Pulmonary artery endothelial cell (primary cell): ENCODE results near the gene GUCA2B. TPM values are rescaled to one million over a fixed set of nuclear protein-coding genes. Genes with fewer than 3 reads are reported as not detected.

Experiments used
- DNase-seq: peaks from one replicate; pipeline ENCODE4 v3.0.0-alpha.2; 2011; ENCODE audit warnings: low read depth, low spot score
- total RNA-seq: library from RNA; depleted of rRNA; stranded (reverse); fragments of >200 nt; gene quantifications from 2 replicates; pipeline ENCODE4 v1.2.3, GENCODE V29; 2014

GUCA2B gene
- not detected in 2 replicates for total RNA-seq

DNA sequence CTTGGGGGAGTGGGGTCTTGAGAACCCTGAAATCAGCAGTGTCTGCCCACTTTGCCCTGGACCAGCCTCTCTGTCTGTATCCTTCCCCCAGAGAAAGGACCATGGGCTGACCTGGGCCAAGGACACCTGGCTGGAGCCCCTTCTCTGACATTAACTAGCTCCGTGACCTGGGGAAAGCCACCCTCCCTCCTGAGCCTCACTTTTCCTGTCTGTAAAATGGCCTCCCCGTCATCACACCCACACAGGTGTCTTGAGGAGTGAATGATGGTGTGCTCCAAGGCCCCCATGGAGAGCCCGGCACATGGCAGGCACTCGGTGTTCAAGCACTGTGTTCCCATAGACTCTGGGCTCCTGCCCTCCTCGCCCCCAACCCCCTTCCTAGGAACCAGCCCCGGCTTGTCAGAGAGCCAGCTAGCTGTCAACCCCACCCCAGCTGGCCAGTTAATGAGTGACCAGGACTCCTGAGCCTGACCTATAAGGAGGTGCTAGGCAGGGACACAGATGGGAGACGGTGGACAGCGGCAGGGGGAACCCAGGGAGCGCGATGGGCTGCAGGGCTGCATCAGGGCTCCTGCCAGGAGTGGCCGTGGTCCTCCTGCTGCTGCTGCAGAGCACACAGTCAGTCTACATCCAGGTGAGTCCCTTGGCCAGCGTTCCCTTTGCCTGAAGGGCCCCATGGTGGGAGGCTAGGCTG, at the start of gene GUCA2B:
TSS of gene GUCA2B (plus strand) at position 504 of the 694 bp plus-strand sequence. CDS start at position 545, 41 bp downstream.
- DNase-seq: no peak

DNA sequence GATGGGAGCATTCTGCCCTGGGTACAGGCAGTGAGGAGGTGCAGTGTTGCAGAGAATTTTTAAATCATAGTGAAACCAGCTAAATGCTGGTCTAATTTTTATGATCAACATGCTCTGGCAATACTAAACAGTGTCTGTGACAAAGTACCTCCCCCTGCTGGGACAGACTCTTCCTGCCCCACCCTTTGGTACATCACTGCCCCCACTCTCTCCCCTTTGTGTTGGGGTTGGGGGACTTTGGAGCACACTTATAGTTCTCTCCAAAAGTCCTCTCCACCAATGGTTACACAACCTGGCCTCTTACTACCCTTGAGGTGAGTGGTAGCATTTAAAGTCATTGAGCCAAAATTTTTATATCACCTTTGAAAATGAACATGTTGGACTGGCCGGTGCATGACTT, 48.2 kb upstream of the GUCA2B start:
- no peak for DNase-seq

DNA sequence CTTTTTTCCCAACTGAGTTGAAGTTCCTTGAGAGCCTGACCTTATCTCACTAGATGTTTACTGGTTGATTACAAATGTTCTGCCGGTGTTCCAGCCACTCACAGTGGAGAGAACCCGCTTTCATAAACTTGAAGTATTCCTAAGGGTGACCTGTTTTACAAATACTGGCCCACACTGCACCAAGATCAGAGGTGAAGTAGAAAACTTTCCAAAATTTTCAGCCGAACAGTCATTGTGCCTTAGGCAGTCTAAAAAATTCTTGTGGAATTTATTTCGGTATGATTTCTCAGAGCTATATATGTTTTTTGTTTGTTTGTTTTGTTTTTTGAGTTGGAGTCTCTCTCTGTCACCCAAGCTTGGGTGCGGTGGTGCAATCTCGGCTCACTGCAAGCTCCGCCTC, 44.9 kb upstream of the GUCA2B start:
- DNase-seq: no peak

DNA sequence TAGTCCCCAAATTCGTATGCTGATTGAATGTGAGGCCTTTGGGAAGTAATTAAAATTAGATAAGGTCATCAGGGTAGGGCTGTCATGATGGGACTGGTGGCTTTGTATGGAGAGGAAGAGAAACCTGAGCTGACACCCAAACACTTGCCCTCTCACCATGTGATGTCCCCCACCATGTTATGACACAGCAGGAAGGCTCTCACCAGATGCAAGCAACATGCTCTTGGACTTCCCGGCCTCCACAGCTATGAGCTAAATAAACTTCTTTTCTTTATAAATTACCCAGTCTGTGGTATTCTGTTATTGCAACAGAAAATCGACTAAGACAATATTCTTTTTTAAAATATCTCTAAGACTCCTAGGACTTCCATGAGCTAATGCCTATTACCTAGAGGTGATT, 43.6 kb upstream of the GUCA2B start:
- no peak for DNase-seq

DNA sequence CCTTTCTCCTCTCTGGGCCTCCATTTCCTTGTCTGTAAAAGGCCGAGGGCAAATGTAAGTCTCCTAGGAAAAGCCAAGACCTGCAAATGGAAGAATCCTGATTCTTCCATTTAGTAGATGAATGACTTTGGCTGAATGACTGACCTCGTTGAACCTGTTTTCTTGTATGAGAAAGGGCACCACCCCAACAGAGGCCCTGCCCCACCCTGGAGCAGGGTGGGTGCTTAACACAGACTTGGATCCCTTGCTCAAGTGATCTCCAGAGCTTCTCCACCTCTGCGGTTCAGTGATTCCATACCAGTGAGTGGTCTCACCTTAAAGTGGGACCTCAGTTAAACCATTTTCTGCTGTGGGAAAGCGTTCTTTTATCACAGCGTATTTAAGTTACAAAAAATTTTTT, 39.0 kb upstream of the GUCA2B start:
- no peak for DNase-seq

DNA sequence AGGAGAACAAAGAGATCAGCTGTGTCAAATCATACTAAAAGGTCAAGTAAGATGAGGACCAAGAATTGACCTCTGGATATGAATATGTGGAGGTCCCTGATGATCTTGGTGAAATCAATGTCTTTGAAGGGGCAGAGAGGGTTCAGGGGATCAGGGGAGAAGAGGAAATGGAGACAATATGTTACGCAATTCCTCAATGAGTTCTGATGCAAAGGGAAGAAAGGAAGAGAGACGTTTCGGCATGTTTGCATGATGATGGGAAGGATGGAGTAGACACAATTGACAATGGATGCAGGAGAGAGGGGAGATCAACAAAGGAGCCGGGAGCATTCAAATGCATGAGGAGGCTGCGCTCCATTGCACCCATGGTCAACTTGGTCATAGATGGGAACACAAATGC, 36.0 kb upstream of the GUCA2B start:
- DNase-seq: no peak

DNA sequence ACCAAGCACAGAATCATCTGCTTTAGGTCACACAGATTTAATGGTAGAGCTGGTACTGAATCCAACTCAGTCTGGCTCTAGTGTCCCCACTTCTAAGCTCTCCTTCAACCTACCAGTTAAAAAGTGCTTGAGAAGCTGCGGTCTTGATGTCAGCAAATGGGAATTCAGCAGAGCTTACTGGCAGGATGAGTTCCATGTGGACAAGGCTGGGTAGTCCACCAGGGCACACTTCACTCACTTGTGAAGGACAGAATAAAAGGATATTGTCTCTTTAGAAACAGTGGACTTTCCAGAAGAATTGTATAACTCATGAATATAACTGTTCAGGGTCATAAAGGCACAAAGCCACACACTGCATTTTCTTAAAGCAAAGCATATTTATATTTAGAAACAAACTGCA, 35.1 kb upstream of the GUCA2B start:
- DNase-seq: no peak

DNA sequence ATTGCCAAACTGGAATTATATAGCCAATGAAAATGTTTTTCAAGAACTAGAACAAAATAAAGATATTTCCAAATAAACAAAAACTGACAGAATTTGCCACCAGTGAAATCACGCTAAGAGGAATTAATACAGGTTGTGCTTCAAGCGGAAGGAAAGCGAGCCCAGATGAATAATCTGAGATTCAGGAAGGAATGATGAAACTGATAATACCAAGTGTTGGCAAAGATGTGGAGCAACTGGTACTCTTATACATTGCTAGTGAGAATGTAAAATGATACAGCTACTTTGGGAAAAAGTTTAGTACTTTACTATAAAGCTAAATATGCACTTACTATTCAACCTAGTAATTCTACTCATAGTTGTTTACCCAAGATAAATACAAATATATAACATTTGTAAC, 30.8 kb upstream of the GUCA2B start:
- DNase-seq: no peak

DNA sequence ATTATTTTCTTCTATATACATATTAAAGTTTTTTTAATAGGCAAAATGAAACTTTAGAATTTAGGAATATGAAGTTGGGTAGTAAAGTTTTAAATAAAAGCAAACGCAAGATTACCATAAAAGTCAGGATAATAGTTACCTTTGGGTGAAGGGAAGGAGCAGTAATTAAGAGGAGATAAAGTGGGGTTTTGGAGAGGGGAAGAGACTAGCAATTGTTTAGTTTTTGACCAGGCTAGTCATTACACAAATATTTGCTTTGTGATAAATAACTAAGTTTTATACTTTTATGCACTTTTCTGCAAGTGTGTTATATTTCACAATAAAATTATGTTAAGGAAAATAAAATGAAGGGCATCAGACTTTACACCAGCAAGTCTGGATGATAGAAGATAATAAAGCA, 27.7 kb upstream of the GUCA2B start:
- DNase-seq: no peak

DNA sequence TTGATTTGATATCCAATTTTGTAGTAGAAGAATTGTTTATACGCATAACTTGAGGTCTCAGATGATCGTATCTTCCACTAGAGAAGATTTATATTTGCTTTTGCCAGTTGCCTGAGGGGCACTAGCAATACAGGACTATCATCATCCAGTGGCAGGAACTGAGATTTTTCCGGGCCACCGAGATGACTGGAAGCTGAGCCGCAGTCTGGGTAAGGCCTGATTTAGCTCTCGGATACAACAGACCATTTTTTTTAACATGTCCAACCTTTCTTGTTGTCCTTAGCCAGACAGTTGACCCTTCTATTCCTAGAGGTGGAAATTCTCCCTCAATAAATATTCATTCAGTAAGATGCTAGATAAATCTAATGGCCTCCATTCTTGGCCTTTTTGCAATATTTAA, 25.4 kb upstream of the GUCA2B start:
- no peak for DNase-seq

DNA sequence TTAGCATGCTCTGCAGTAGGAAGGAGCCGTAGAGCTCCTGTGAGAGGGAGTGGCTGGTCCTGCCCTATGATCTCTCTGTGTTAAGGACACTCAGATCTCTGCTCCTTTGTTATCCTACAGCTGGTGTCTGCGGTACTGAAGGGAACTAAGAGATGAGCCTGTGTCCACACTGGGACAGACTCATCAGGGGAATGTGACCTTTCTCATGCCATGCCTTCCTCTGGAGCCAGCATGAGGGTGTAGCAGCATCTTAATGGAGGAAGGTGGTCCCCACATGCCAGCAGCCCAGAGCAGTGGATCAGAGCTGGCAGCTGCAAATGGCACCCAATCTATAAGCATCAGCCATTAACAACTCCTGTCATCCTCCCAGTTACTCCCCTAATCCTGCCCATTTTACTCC, 24.7 kb upstream of the GUCA2B start:
- DNase-seq: no peak

DNA sequence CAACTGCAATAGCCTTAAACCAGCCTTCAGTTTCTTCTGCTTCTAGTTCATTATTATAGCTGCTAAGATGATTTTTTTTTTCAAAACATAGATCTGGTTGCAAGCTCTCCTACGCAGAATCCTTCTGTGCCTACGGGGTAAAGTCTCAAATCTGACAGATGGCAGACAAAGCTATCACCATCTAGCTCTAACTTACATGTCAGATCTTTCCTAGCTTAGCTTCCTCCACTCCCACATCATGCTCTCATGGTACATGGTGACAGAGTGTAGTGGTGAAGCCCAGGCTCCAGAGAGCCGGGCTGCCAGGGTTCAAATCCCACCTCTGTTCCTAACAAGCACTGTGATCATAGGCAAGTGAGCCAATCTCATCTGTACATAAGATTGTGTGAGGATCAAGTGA, 24.2 kb upstream of the GUCA2B start:
- no peak for DNase-seq

DNA sequence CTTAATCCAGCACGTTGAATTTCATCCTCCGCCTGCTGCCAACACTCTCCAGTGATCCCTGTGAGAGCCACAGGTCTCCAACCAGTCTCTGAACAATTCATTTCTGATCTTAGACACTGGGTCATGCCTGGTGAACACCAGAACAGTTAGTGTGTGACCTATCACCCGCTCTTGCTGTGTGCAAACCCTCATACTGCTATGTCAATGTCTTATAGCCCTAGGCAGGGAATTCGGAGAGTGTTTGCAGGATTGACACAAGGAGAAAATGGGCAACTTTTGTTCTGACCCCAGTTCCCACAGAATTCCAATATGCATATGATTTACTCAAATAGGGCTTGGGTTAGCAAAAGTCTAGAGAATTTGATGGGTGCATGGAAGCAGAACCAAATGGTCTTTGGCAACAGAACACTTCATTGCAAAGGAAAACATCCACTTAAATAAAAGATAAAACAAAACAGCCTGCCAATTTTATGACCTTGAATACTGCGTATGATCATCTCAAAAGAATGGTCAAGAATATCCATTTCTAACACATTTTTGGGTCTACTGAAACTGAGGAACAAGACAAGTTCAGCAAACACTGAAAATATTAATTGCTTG, 23.0 kb upstream of the GUCA2B start:
- DNase-seq: no peak

DNA sequence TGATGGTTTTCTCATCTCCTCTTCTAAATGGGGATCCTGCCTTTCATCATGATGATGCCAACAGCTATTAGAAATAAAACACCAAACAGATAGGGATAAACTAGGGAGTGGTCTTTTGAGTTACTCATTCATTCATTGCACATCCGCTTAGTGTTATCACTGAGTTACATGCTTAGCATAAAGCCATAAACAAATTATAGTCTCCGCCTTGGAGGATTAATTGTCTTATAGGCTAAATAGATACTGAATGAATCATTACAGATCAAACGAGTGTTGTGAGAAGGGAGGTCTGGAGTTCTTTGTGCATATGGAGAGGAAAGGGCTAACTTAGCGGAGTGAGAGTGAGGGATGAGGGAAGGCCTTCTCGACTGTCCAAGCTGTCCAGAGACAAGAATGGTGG, 19.8 kb upstream of the GUCA2B start:
- no peak for DNase-seq

DNA sequence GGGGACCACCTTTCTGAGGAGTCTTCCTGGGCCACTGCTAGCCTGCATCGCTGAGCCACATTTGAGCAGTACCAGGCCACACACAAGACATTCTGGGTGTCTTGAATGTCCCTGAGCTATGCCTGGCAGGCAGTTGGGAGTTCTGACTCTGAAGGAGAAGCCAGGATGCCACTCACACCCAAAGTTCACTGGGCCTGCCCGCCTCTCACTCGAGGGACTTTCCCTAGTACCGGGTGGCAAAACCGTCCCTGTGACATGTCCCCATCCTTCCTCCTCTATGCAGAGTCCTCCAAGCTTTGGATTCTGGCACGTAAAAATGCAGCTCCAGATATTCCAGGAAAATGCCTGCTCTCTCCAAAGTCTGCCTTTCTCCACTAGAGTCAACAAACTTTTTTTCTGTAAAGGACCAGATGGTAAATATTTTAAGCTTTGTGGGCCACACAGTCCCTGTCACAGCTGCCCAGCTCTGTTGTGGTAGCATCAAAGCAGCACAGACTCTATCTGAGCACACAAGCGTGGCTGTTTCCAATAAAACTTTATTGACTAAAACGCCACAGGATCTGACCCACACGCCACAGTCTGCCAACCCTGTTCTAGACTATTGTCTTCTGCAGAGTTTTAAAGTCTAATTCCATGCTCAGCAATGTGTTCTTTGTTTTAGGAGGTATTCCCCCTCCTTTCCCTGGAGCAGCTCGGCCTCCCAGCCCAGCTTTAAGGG, 19.2 kb upstream of the GUCA2B start:
- DNase-seq: no peak

DNA sequence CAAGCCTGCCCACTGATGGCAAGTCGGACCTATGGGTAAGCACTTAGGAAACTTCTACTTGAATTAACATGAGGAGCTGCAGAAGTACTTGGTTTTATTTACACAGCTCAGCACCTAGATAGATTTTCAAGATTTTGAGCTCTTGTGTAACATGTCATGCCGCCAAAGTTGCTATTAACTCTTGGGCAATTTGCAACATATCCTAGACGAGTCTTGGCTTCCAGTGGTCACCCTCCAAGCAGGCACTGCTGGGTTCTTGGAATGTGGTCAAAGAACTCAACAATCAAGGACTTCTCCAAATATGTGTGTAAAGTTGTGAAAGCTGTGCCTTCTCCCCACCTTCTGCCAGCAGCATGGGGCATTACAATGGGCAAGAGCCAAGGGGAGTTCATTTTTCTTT, 17.8 kb upstream of the GUCA2B start:
- no peak for DNase-seq

DNA sequence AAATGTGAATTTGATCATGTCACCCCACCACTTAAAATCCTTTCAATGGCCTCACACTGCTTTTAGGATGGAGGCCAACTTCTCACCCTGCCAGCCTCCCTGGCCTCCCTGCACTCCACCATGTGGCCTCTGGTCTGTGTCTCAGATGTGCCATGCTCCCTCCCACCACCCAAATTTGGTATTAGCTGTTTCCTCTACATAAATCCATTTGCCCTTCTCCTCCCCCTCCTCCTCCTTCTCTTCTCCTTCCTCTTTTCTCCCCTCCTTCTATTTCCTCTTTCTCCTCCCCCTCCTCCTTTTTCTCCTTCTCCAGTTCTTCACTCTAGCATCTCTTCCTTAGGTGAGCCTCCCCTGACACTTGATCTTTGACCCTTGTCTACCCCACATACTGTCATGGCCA, 16.7 kb upstream of the GUCA2B start:
- DNase-seq: no peak

DNA sequence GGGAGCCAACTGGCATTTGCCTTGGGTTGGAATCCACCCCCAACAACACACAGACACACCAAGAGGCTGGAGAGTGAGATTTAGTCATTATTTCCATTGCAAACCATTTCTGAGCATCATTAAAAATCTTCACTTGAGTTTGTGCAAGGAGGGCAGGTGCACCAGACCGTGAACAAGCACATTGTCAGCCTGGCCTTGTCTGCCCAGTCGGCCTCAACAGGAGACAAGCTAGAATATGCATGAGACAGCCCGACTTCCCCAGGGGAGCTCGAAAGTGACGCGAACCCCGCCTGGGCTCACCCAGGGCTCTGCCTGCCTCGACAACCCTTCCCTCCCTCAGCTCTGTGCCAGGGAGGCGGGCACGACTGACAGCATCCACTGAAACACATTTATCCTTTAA, 15.4 kb upstream of the GUCA2B start:
- DNase-seq: no peak

DNA sequence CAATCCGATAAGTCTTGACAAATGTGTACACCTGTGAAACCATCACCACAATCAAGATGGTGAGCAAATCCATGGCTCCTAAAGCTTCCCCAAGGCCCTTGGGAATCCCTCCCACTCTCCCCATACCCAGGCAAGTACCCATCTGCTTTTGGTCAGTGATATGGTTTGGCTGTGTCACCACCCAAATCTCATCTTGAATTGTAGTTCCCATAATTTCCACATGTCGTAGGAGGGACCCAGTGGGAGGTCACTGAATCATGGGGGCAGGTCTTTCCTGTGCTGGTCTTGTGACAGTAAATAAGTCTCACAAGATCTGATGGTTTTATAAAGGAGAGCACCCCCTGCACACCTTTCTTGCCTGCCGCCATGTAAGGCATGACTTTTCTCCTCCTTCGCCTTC, 14.6 kb upstream of the GUCA2B start:
- no peak for DNase-seq

DNA sequence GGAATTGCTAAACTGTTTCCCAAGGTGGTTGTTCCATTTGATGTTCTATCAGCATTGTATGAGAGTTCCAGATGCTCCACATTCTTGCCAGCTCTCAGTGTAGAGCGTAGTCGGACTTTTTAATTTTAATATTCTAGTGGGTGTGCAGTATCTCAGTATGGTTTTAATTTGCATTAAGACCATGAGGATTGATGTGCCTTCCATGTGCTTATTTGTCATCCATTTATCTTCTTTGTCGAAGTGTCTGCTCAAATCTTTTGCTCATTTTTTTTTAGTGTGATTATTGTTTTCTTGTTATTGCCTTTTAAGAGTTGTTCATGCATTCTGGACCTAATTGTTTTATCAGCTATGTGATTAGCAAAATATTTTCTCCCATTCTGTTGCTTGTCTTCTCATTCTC, 13.8 kb upstream of the GUCA2B start:
- no peak for DNase-seq

DNA sequence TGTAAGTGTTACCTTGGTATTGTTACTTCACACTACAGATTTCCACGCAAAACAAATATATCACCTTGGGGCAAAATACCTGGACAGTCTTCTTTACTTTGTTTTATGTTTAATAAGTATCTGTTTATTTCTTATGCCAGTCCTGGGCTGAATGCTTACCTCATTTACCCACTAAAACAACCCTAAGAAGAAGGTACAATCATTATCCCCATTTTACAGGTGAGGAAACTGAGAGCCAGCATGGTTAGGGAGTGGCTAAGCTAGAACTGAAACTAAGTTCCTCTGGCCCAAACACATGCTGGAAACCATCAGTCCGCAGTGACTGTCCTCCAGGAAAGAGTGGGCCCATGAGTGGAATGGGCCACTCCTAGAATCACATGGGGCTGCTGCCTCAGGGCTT, 13.0 kb upstream of the GUCA2B start:
- DNase-seq: no peak

DNA sequence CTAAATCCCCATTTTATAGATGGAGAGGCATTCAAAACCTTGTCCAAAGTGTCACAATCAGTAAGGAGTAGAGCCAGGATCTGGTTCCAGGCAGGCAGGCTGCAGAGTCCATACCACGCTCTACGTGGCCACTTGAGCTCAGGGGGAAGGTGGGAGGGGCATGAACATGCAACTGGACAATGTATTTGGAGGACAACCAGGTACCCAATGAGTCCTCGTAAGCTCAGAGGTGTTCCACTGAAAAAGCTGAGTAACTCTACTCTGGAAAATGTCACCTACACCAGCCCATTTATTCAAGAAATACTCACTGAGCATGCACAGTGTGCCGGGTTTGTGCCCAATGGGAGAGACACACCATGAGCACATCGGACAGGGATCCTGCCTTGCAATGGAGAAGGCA, 11.2 kb upstream of the GUCA2B start:
- DNase-seq: no peak
